Measurements from ENCODE around the gene ACBD3.
"Not testable (repeated sequence)": the region's sequence is repeated elsewhere in the genome, so short reads cannot be mapped to it uniquely, and the experiment has no call there.

Gene ACBD3

GRCh38 chr1:226186124-226187018 lies at the start of gene ACBD3:
ACBD3 (minus strand) TSS chr1:226186741; CDS start chr1:226186675, 66 bp downstream.
- DNase-seq = peak; percentile 69 to 73

GRCh38 chr1:226233806-226234205 lies 47.3 kb upstream of the ACBD3 start:
- no peak for DNase-seq

GRCh38 chr1:226233293-226233692 lies 46.8 kb upstream of the ACBD3 start:
- no peak for DNase-seq

GRCh38 chr1:226226601-226227000 lies 40.1 kb upstream of the ACBD3 start:
- no peak for DNase-seq

GRCh38 chr1:226223786-226224244 lies 37.3 kb upstream of the ACBD3 start:
- no peak for DNase-seq

- DNase-seq = no peak
Measured at GRCh38 chr1:226223157-226223785, 36.7 kb upstream of the ACBD3 start, which contains the start of gene MIXL1. MIXL1 (plus strand) TSS chr1:226223664; CDS start chr1:226223682, 18 bp downstream.

GRCh38 chr1:226222686-226223085 lies 36.1 kb upstream of the ACBD3 start:
- no peak for DNase-seq

- no peak for DNase-seq
Measured at GRCh38 chr1:226220473-226221189, 34.1 kb upstream of the ACBD3 start.

GRCh38 chr1:226217273-226217672 lies 30.7 kb upstream of the ACBD3 start:
- DNase-seq = no peak

GRCh38 chr1:226216056-226216455 lies 29.5 kb upstream of the ACBD3 start:
- no peak for DNase-seq

GRCh38 chr1:226215239-226215638 lies 28.7 kb upstream of the ACBD3 start:
- DNase-seq = no peak

- no peak for DNase-seq
Measured at GRCh38 chr1:226212545-226212944, 26.0 kb upstream of the ACBD3 start.

- no peak for DNase-seq
Measured at GRCh38 chr1:226211181-226211821, 24.8 kb upstream of the ACBD3 start.

- DNase-seq = no peak
Measured at GRCh38 chr1:226210571-226211176, 24.1 kb upstream of the ACBD3 start.

- no peak for DNase-seq
Measured at GRCh38 chr1:226209307-226210059, 22.9 kb upstream of the ACBD3 start.

- no peak for DNase-seq
Measured at GRCh38 chr1:226207048-226207447, 20.5 kb upstream of the ACBD3 start.

GRCh38 chr1:226204198-226204597 lies 17.7 kb upstream of the ACBD3 start:
- DNase-seq = no peak

GRCh38 chr1:226203655-226204054 lies 17.1 kb upstream of the ACBD3 start:
- no peak for DNase-seq

GRCh38 chr1:226203240-226203639 lies 16.7 kb upstream of the ACBD3 start:
- DNase-seq = no peak

- not testable (repeated sequence) for DNase-seq
Measured at GRCh38 chr1:226202666-226203065, 16.1 kb upstream of the ACBD3 start.

- no peak for DNase-seq
Measured at GRCh38 chr1:226202246-226202645, 15.7 kb upstream of the ACBD3 start.

All from NCI-H187 (cell line).